ENCODE results near the gene LIN37.

Gene LIN37

DNA sequence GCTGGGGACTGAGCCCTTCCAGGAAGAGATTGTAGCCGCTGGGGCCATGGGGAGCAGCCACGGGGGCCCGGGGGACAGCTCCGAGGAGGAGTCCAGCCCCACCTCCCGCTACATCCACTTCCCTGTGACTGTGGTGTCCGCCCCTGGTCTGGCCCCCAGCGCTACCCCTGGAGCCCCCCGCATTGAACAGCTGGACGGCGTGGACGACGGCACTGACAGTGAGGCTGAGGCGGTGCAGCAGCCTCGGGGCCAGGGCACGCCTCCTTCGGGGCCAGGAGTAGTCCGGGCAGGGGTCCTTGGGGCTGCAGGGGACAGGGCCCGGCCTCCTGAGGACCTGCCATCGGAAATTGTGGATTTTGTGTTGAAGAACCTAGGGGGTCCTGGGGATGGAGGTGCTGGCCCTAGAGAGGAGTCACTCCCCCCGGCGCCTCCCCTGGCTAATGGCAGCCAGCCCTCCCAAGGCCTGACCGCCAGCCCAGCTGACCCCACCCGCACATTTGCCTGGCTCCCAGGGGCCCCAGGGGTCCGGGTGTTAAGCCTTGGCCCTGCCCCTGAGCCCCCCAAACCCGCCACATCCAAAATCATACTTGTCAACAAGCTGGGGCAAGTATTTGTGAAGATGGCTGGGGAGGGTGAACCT lies 15.7 kb upstream of the LIN37 start:
- Histone ChIP-seq H3K9ac (ENCODE audit: low read length) (no peak overlapping the region), H2AK5ac (ENCODE audit: low read length, severe bottlenecking) (no peak overlapping the region), H3K18ac (ENCODE audit: low read depth in 1 of 2, low read length in 2 of 2) (no peak overlapping the region), H4K8ac (ENCODE audit: low read length) (no peak overlapping the region), H3K9me3 (ENCODE audit: control insufficient read depth, low read length) (no peaks in the 10 kb centered on the region), H2BK12ac (ENCODE audit: low read length in 2 of 2) (no peak overlapping the region), H4K91ac (ENCODE audit: low read length) (no peak overlapping the region), H3K4me3 (ENCODE audit: insufficient read depth in 1 of 2, low read depth in 1 of 2, low read length in 2 of 2) (no peak overlapping the region), H3K79me1 (replicated peaks; ENCODE audit: low read length, poor library complexity, severe bottlenecking) (peaks cover 64% of the 10 kb centered on the region), H3K4ac (ENCODE audit: low read depth in 1 of 2, low read length in 2 of 2) (no peak overlapping the region), H2AFZ (ENCODE audit: low read depth, low read length) (no peak overlapping the region), H3K27me3 (ENCODE audit: control insufficient read depth in 1 of 2, insufficient read depth in 1 of 2, low read length in 2 of 2) (no peaks in the 10 kb centered on the region), H3K4me2 (ENCODE audit: low read length, poor library complexity, severe bottlenecking) (no peak overlapping the region), H3K27ac (ENCODE audit: low read length, poor library complexity, severe bottlenecking) (no peak overlapping the region), H2BK120ac (ENCODE audit: low read depth, low read length) (no peak overlapping the region), H2BK5ac (ENCODE audit: low read depth, low read length, poor library complexity, severe bottlenecking) (no peak overlapping the region), H3K23ac (ENCODE audit: low read length in 2 of 2) (no peak overlapping the region), H3K36me3 (ENCODE audit: control insufficient read depth in 1 of 2, insufficient read depth in 2 of 2, low read depth in 1 of 2, low read length in 2 of 2) (peaks cover 88 to 98% of the 10 kb centered on the region in 2 experiments), H2BK15ac (ENCODE audit: low read depth, poor library complexity, severe bottlenecking) (no peak overlapping the region), H3K14ac (ENCODE audit: low read length in 2 of 2) (no peak overlapping the region), H3K4me1 (ENCODE audit: control insufficient read depth, insufficient read depth, low read depth, low read length) (peaks cover 2% of the 10 kb centered on the region)
- DNase-seq: no peak
- WGBS: 97% methylated on average over 22 of the region's 25 CpGs

DNA sequence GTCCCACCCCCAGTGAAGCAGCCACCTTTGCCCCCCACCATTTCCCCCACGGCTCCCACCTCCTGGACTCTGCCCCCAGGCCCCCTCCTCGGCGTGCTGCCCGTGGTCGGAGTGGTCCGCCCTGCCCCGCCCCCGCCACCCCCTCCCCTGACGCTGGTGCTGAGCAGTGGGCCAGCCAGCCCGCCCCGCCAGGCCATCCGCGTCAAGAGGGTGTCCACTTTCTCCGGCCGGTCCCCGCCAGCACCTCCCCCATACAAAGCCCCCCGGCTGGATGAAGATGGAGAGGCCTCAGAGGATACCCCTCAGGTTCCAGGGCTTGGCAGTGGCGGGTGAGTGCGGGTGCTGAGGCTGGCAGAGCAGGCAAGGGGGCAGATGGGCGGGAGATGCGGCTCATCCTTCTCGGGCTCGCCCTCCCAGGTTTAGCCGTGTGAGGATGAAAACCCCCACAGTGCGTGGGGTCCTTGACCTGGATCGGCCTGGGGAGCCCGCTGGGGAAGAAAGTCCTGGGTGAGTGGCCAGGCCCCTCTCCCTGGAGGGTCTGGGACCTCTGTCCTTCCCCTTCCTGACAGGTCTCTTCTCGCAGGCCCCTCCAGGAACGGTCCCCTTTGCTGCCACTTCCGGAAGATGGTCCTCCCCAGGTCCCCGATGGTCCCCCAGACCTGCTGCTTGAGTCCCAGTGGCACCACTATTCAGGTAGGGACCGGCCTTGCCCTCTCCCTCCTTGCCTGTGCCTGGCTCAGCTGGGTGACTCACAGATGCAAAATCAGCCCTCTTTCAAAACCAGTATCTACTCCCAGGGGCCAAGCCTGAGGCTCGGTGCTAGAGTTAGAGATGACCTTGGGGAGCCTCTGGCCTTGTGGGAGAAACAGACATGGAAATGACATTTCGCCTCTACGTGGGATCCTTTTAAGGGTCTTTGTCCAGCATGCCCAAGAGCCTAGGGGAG lies 14.9 kb upstream of the LIN37 start:
- H3K23ac ChIP-seq (ENCODE audit: low read length in 2 of 2): no peak overlapping the region
- H2BK15ac ChIP-seq (ENCODE audit: low read depth, poor library complexity, severe bottlenecking): no peak overlapping the region
- H2BK5ac ChIP-seq (ENCODE audit: low read depth, low read length, poor library complexity, severe bottlenecking): no peak overlapping the region
- H3K36me3 ChIP-seq (ENCODE audit: control insufficient read depth in 1 of 2, insufficient read depth in 2 of 2, low read depth in 1 of 2, low read length in 2 of 2): peaks cover 88 to 98% of the 10 kb centered on the region in 2 experiments
- H2AFZ ChIP-seq (ENCODE audit: low read depth, low read length): no peak overlapping the region
- no peaks in the 10 kb centered on the region for H3K27me3 ChIP-seq (ENCODE audit: control insufficient read depth in 1 of 2, insufficient read depth in 1 of 2, low read length in 2 of 2)
- H3K27ac ChIP-seq (ENCODE audit: low read length, poor library complexity, severe bottlenecking): no peak overlapping the region
- no peak overlapping the region for H2BK120ac ChIP-seq (ENCODE audit: low read depth, low read length)
- peaks cover 2% of the 10 kb centered on the region for H3K4me1 ChIP-seq (ENCODE audit: control insufficient read depth, insufficient read depth, low read depth, low read length)
- H3K9ac ChIP-seq (ENCODE audit: low read length): peak overlapping the region; percentile 33
- H4K8ac ChIP-seq (ENCODE audit: low read length): no peak overlapping the region
- H2BK12ac ChIP-seq (ENCODE audit: low read length in 2 of 2): no peak overlapping the region
- no peak overlapping the region for H2AK5ac ChIP-seq (ENCODE audit: low read length, severe bottlenecking)
- H3K4ac ChIP-seq (ENCODE audit: low read depth in 1 of 2, low read length in 2 of 2): no peak overlapping the region
- WGBS: 96% methylated on average over 28 of the region's 35 CpGs
- H3K79me1 ChIP-seq (replicated peaks; ENCODE audit: low read length, poor library complexity, severe bottlenecking): peaks cover 59% of the 10 kb centered on the region
- H3K14ac ChIP-seq (ENCODE audit: low read length in 2 of 2): no peak overlapping the region
- no peak overlapping the region for H3K4me3 ChIP-seq (ENCODE audit: insufficient read depth in 1 of 2, low read depth in 1 of 2, low read length in 2 of 2)
- no peak overlapping the region for H3K4me2 ChIP-seq (ENCODE audit: low read length, poor library complexity, severe bottlenecking)
- no peak overlapping the region for H3K18ac ChIP-seq (ENCODE audit: low read depth in 1 of 2, low read length in 2 of 2)
- DNase-seq: no peak
- no peaks in the 10 kb centered on the region for H3K9me3 ChIP-seq (ENCODE audit: control insufficient read depth, low read length)
- H4K91ac ChIP-seq (ENCODE audit: low read length): no peak overlapping the region

GRCh38 chr19:35734273-35734672 lies 14.1 kb upstream of the LIN37 start:
- Histone ChIP-seq H3K36me3 (ENCODE audit: control insufficient read depth in 1 of 2, insufficient read depth in 2 of 2, low read depth in 1 of 2, low read length in 2 of 2) (peaks cover 88 to 98% of the 10 kb centered on the region in 2 experiments), H2BK5ac (ENCODE audit: low read depth, low read length, poor library complexity, severe bottlenecking) (no peak overlapping the region), H2AFZ (ENCODE audit: low read depth, low read length) (no peak overlapping the region), H3K14ac (ENCODE audit: low read length in 2 of 2) (no peak overlapping the region), H3K18ac (ENCODE audit: low read depth in 1 of 2, low read length in 2 of 2) (no peak overlapping the region), H3K23ac (ENCODE audit: low read length in 2 of 2) (no peak overlapping the region), H3K79me1 (replicated peaks; ENCODE audit: low read length, poor library complexity, severe bottlenecking) (peaks cover 54% of the 10 kb centered on the region), H3K9me3 (ENCODE audit: control insufficient read depth, low read length) (no peaks in the 10 kb centered on the region), H4K91ac (ENCODE audit: low read length) (no peak overlapping the region), H2AK5ac (ENCODE audit: low read length, severe bottlenecking) (no peak overlapping the region), H3K27ac (ENCODE audit: low read length, poor library complexity, severe bottlenecking) (no peak overlapping the region), H3K4ac (ENCODE audit: low read depth in 1 of 2, low read length in 2 of 2) (no peak overlapping the region), H2BK120ac (ENCODE audit: low read depth, low read length) (no peak overlapping the region), H4K8ac (ENCODE audit: low read length) (peak overlapping the region; percentile 35), H3K4me3 (ENCODE audit: insufficient read depth in 1 of 2, low read depth in 1 of 2, low read length in 2 of 2) (no peak overlapping the region), H2BK15ac (ENCODE audit: low read depth, poor library complexity, severe bottlenecking) (no peak overlapping the region), H3K27me3 (ENCODE audit: control insufficient read depth in 1 of 2, insufficient read depth in 1 of 2, low read length in 2 of 2) (no peaks in the 10 kb centered on the region), H2BK12ac (ENCODE audit: low read length in 2 of 2) (no peak overlapping the region), H3K4me2 (ENCODE audit: low read length, poor library complexity, severe bottlenecking) (no peak overlapping the region), H3K4me1 (ENCODE audit: control insufficient read depth, insufficient read depth, low read depth, low read length) (peaks cover 2% of the 10 kb centered on the region), H3K9ac (ENCODE audit: low read length) (peak overlapping the region; percentile 33)
- DNase-seq: no peak
- 97% methylated on average over 8 of the region's 8 CpGs for WGBS

GRCh38 chr19:35734889-35735288 lies 13.5 kb upstream of the LIN37 start:
- Histone ChIP-seq H4K8ac (ENCODE audit: low read length) (no peak overlapping the region), H3K18ac (ENCODE audit: low read depth in 1 of 2, low read length in 2 of 2) (no peak overlapping the region), H2AK5ac (ENCODE audit: low read length, severe bottlenecking) (no peak overlapping the region), H2BK15ac (ENCODE audit: low read depth, poor library complexity, severe bottlenecking) (no peak overlapping the region), H2AFZ (ENCODE audit: low read depth, low read length) (no peak overlapping the region), H3K9ac (ENCODE audit: low read length) (no peak overlapping the region), H3K14ac (ENCODE audit: low read length in 2 of 2) (no peak overlapping the region), H4K91ac (ENCODE audit: low read length) (no peak overlapping the region), H3K79me1 (replicated peaks; ENCODE audit: low read length, poor library complexity, severe bottlenecking) (peaks cover 49% of the 10 kb centered on the region), H2BK120ac (ENCODE audit: low read depth, low read length) (no peak overlapping the region), H3K4me1 (ENCODE audit: control insufficient read depth, insufficient read depth, low read depth, low read length) (peaks cover 5% of the 10 kb centered on the region), H2BK12ac (ENCODE audit: low read length in 2 of 2) (no peak overlapping the region), H3K27me3 (ENCODE audit: control insufficient read depth in 1 of 2, insufficient read depth in 1 of 2, low read length in 2 of 2) (no peaks in the 10 kb centered on the region), H3K9me3 (ENCODE audit: control insufficient read depth, low read length) (no peaks in the 10 kb centered on the region), H3K23ac (ENCODE audit: low read length in 2 of 2) (no peak overlapping the region), H3K36me3 (ENCODE audit: control insufficient read depth in 1 of 2, insufficient read depth in 2 of 2, low read depth in 1 of 2, low read length in 2 of 2) (peaks cover 82 to 97% of the 10 kb centered on the region in 2 experiments), H3K4me2 (ENCODE audit: low read length, poor library complexity, severe bottlenecking) (no peak overlapping the region), H3K4ac (ENCODE audit: low read depth in 1 of 2, low read length in 2 of 2) (no peak overlapping the region), H2BK5ac (ENCODE audit: low read depth, low read length, poor library complexity, severe bottlenecking) (no peak overlapping the region), H3K27ac (ENCODE audit: low read length, poor library complexity, severe bottlenecking) (no peak overlapping the region), H3K4me3 (ENCODE audit: insufficient read depth in 1 of 2, low read depth in 1 of 2, low read length in 2 of 2) (no peak overlapping the region)
- 97% methylated on average over 2 of the region's 5 CpGs for WGBS
- DNase-seq: no peak

Measured in mesenchymal stem cell (in vitro differentiated cells and primary cell).